Prostate gland (tissue), 2 donors: Measurements from ENCODE around the gene PTPDC1. TPM values are rescaled to one million over a fixed set of nuclear protein-coding genes. Genes with fewer than 3 reads are reported as not detected.
"Not testable (repeated sequence)": the region's sequence is repeated elsewhere in the genome, so short reads cannot be mapped to it uniquely, and the experiment has no call there.

Experiments used
- DNase-seq: peaks from one replicate; pipeline ENCODE4 v3.0.0-alpha.2; 2019; ENCODE audit warnings: low spot score
- H3K27ac ChIP-seq, 2 donors: fragments of 200-600 bp; sonication (generic); 2 replicates each; pipeline ENCODE4 v1.5.1; 2017 to 2019
- H3K27me3 ChIP-seq: fragments of 200-600 bp; sonication (generic); replicated peaks from 2 replicates; pipeline ENCODE4 v1.5.1; 2019; ENCODE audit not compliant: insufficient read depth
- H3K36me3 ChIP-seq, 2 donors: fragments of 200-600 bp; sonication (generic); 1 replicate in 1 of 2; 2 replicates in 1 of 2; pipeline versions ENCODE4 v1.5.1 to v1.8.1; 2017 to 2019
- H3K4me1 ChIP-seq: fragments of 200-600 bp; sonication (generic); replicated peaks from 2 replicates; pipeline ENCODE4 v1.5.1; 2019
- H3K4me3 ChIP-seq, 2 donors: fragments of 200-600 bp; sonication (generic); 2 replicates each; pipeline ENCODE4 v1.5.1; 2017 to 2019
- H3K9me3 ChIP-seq: fragments of 200-600 bp; sonication (generic); 2 replicates; pipeline ENCODE4 v1.5.1; 2017
- POLR2A ChIP-seq: fragments of 450-650 bp; IDR thresholded peaks from one replicate; pipeline ENCODE4 v1.6.1; 2016; ENCODE audit warnings: antibody characterized with exemption, mild to moderate bottlenecking
- POLR2AphosphoS5 ChIP-seq: sonication (generic); formaldehyde crosslinking; IDR thresholded peaks from one replicate; pipeline ENCODE4 v1.6.1; 2017; ENCODE audit warnings: antibody characterized with exemption
- WGBS: methylation state at CpG from one replicate; pipeline ENCODE4 v1.1.5; 2018; 5-methylcytosine and 5-hydroxymethylcytosine counted together
- intact Hi-C: fragments of 100-400 bp; cut with DNase I; formaldehyde crosslinking; loops from one replicate; pipeline ENCODE4 v1.14.2; 2022
- total RNA-seq, 2 donors: library from RNA; depleted of rRNA; stranded (reverse); fragments of >200 nt; gene quantifications; one replicate each; pipeline ENCODE4 v1.1.0, GENCODE V29; 2016
- TF ChIP-seq, protein P1 (sequence below), 4 experiments: fragments of 200-600 bp in 2 of 4; fragments of 450-650 bp in 2 of 4; sonication (generic) in 2 of 4; IDR thresholded peaks; 1 replicate in 3 of 4; 2 replicates in 1 of 4; pipeline ENCODE4 v1.5.1; 2016 to 2019; ENCODE audit warnings: antibody characterized with exemption in 4 of 4, mild to moderate bottlenecking in 2 of 4, moderate library complexity in 2 of 4

The PTPDC1 gene
- total RNA-seq, 2 donors from 2014 or later, result 4.6 to 17.9 TPM

DNA sequence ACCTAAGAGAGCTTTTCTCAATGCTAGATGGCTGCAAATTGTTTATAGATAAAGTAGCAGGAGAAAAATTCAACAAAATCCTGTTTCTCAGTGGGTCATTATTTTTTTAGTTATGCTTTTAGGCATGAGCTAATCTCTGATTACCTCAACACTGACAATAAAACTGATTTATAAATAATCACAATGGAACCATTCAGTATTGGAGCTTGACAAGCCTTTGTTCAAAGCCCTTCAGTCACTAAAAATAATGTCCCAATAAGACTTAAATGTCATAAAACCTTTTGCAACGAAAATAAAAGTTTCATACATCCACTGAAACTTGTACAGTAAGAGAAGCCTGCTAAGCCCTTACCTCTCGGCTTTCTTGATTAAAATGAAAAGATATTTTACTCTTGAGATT, 27.2 kb downstream of the PTPDC1 start:
- Histone ChIP-seq H3K27ac (no peak overlapping the region), H3K9me3 (no peaks in the 10 kb centered on the region), H3K27me3 (no peaks in the 10 kb centered on the region), H3K4me1 (no peaks in the 10 kb centered on the region), H3K36me3 (no peaks in the 10 kb centered on the region), H3K4me3 (no peak overlapping the region)
- TF ChIP-seq, protein P1, sequence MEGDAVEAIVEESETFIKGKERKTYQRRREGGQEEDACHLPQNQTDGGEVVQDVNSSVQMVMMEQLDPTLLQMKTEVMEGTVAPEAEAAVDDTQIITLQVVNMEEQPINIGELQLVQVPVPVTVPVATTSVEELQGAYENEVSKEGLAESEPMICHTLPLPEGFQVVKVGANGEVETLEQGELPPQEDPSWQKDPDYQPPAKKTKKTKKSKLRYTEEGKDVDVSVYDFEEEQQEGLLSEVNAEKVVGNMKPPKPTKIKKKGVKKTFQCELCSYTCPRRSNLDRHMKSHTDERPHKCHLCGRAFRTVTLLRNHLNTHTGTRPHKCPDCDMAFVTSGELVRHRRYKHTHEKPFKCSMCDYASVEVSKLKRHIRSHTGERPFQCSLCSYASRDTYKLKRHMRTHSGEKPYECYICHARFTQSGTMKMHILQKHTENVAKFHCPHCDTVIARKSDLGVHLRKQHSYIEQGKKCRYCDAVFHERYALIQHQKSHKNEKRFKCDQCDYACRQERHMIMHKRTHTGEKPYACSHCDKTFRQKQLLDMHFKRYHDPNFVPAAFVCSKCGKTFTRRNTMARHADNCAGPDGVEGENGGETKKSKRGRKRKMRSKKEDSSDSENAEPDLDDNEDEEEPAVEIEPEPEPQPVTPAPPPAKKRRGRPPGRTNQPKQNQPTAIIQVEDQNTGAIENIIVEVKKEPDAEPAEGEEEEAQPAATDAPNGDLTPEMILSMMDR (IDR thresholded peaks at IDR 0.05), result no peak
- no peak for TF ChIP-seq POLR2AphosphoS5
- no peak for TF ChIP-seq POLR2A
- DNase-seq, result no peak
- WGBS, result 51% methylated on average over 2 of the region's 2 CpGs
- intact Hi-C loops, result no loop called here

DNA sequence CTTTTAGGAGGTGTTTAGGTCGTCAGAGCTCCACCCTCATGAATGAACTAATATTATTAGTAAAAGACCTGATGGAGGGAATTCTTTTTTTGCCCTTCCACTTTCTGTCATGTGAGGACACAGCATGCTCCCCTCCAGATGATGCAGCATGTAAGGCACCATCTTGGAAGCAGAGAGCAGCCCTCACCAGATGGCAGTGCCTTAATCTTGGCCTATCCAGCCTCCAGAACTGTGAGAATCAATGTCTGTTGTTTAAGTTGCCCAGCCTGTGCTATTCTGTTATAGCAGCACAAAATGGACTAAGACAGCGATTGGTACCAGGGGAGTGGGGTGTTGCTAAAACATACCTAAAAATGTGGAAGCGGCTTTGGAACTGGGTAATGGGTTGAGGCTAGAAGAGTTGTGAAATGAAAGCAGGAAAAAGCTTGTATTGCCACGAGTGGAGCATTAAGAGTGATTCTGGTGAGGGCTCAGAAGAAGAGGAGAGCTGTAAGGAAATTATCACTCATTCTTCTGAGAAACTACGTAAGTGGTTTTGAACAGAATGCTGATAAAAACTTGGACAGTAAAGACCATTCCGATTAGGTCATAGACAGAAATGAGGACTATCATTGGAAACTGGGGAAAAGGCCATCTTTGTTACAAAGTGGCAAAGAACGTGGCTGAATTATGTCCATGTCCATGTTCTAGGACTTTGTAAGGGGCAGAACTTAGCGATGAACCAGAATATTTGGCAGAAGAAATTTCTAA, 28.6 kb downstream of the PTPDC1 start:
- Histone ChIP-seq H3K4me1 (no peaks in the 10 kb centered on the region), H3K4me3 (no peak overlapping the region), H3K27me3 (no peaks in the 10 kb centered on the region), H3K9me3 (no peaks in the 10 kb centered on the region), H3K36me3 (no peaks in the 10 kb centered on the region), H3K27ac (no peak overlapping the region)
- 92% methylated on average over 8 of the region's 8 CpGs for WGBS
- DNase-seq, result no peak
- intact Hi-C loops, result no loop called here
- TF ChIP-seq POLR2AphosphoS5 (no peak), POLR2A (no peak)
- TF ChIP-seq, protein P1 (IDR thresholded peaks at IDR 0.05), result no peak

DNA sequence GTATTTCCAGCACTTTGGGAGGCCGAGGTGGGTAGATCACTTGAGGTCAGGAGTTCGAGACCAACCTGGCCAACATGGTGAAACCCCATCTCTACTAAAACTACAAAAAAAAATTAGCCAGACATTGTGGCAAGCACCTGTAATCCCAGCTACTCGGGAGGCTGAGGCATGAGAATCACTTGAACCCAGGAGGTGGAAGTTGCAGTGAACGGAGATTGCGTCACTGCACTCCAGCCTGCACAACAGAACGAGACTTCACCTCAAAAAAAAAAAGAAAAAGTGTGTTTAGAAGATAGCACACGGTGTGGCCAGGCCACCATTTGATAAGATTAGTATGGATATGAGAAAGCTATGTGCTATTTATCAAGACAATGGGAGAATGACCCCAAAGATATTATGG, 35.8 kb downstream of the PTPDC1 start:
- H3K27me3 ChIP-seq, intact Hi-C loops: not testable (repeated sequence)
- 95% methylated on average over 7 of the region's 7 CpGs for whole genome bisulfite sequencing

DNA sequence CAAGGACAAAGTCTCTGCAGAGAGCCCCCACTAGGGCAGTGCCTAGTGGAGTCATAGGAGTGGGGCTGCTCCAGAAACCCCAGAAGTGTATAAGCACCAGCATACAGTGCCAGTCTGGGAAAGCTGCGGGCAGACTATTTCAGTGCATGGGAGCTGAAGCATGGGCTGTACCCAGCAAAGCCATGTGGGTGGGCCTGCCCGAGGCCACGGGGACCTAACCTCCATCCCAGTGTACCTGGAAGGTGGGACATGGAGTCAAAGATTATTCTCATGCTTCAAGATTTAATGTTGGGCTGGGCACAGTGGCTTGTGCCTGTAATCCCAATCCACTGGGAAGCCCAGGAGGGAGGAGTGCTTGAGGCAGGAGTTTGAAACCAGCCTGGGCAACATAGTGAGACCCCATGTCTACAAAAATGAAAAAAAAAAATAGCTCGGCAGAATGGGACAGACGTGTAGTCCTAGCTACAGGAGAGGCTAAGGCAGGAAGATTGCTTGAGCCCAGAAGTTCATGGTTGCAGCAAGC, 36.7 kb downstream of the PTPDC1 start:
- Histone ChIP-seq H3K27ac (no peak overlapping the region), H3K9me3 (no peaks in the 10 kb centered on the region), H3K4me1 (no peaks in the 10 kb centered on the region), H3K4me3 (no peak overlapping the region), H3K36me3 (no peaks in the 10 kb centered on the region), H3K27me3 (no peaks in the 10 kb centered on the region)
- DNase-seq, result no peak
- TF ChIP-seq, protein P1 (IDR thresholded peaks at IDR 0.05), result no peak
- no peak for TF ChIP-seq POLR2AphosphoS5
- no peak for TF ChIP-seq POLR2A
- WGBS, result 87% methylated on average over 4 of the region's 5 CpGs
- intact Hi-C loops, result no loop called here

More for the DNA sequence above, 35.8 kb downstream of the PTPDC1 start:
- not testable (repeated sequence) for H3K4me3 ChIP-seq, H3K4me1 ChIP-seq, H3K36me3 ChIP-seq, H3K27ac ChIP-seq, H3K9me3 ChIP-seq, DNase-seq

DNA sequence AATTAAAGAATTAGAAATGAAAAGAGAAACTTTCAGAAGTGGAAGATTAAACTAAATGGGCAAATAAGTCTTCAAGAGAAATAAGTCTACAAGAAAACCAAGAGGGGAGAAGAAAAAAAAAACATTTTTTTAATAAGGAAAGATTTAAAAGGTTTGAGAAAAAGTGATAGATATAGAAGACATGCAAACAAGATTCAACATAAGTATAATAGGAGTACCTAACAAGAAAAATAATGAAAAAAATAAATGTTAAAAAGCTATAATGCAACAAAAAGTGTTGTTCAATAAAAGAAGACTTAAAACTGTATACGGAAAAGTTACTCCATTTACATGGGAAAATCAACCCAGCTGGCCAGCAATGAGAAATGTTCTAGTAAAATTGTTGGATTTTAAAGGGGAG, 42.6 kb downstream of the PTPDC1 start:
- intact Hi-C loops, result no loop called here
- Histone ChIP-seq H3K27ac (no peak overlapping the region), H3K27me3 (no peaks in the 10 kb centered on the region), H3K4me1 (no peaks in the 10 kb centered on the region), H3K36me3 (no peaks in the 10 kb centered on the region), H3K9me3 (no peaks in the 10 kb centered on the region), H3K4me3 (no peak overlapping the region)
- 92% methylated on average over 1 of the region's 1 CpG for WGBS
- no peak for DNase-seq
- TF ChIP-seq POLR2AphosphoS5, result no peak
- TF ChIP-seq, protein P1 (IDR thresholded peaks at IDR 0.05), result no peak
- TF ChIP-seq POLR2A, result no peak
